ENCODE measurements around the gene SNAP47.

SNAP47 gene

GRCh38 chr1:227777646-227778045 lies 42.4 kb downstream of the SNAP47 start:
- H3K27me3 Mint-ChIP-seq, result no peaks in the 10 kb centered on the region
- DNase-seq (ENCODE audit: low spot score in 2 of 2) (no peak), ATAC-seq (replicated peaks; ENCODE audit: extremely low read depth, poor library complexity, severe bottlenecking) (no peak)
- H3K4me3 Mint-ChIP-seq, result no peak overlapping the region
- no peaks in the 10 kb centered on the region for H3K9me3 Mint-ChIP-seq
- H3K4me1 Mint-ChIP-seq, result peaks cover 26% of the 10 kb centered on the region
- peaks cover 7% of the 10 kb centered on the region for H3K36me3 Mint-ChIP-seq (ENCODE audit: insufficient read depth)
- H3K27ac Mint-ChIP-seq (ENCODE audit: low read depth), result no peak overlapping the region

DNA sequence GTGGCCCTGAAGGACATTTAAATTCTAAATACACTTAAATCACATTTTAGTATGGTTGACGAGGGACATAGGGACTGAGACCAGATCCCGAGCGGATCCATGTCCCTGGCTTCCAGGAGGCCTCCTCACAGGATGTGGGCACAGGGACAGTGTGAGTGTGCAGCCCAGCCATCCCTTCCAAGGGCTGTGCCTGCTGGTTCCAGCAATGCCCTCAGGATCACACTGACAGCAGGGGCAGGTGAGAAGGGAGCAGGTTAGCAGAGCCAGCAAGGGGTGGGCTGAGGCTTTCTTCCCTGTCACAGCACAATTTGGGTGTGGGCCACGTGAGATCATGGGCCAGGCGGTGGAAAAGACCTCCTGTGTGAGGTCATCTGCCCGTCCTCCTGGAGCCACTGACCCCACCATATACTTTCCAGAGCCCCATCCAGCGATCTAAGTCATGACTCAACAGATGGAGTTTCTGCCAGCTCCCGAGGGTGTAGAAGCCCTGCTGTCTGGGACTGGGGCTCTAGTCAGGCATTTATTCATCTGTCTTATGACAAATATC lies 43.2 kb downstream of the SNAP47 start:
- no peak for DNase-seq (ENCODE audit: low spot score in 2 of 2)
- Mint-ChIP-seq H3K27me3 (no peaks in the 10 kb centered on the region), H3K9me3 (no peaks in the 10 kb centered on the region), H3K4me1 (peaks cover 23% of the 10 kb centered on the region), H3K27ac (ENCODE audit: low read depth) (no peak overlapping the region), H3K4me3 (no peak overlapping the region), H3K36me3 (ENCODE audit: insufficient read depth) (peaks cover 8% of the 10 kb centered on the region)
- ATAC-seq (replicated peaks; ENCODE audit: extremely low read depth, poor library complexity, severe bottlenecking), result no peak

DNA sequence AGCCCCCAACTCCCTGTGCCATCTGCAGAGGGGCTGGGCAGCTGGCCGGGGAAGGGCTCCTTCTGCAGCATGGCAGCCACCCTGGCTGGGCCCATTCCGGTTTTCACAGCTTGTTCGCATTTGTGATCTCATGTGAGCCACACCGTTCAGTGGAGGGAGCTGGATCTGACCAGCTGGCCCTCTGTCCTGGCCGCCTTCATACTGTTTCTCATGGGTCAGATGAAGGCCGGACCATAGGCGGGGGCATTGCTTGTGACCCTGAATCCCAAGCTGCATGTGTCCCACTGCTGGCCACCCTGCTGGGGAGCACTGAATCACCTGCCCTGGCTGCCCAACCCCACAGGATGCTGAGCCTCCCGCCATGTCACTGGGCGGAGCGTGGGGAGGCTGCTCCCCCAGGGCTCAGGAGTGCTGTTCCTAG lies 43.8 kb downstream of the SNAP47 start:
- H3K4me1 Mint-ChIP-seq, result peaks cover 17% of the 10 kb centered on the region
- H3K4me3 Mint-ChIP-seq, result no peak overlapping the region
- ATAC-seq (replicated peaks; ENCODE audit: extremely low read depth, poor library complexity, severe bottlenecking), result no peak
- H3K9me3 Mint-ChIP-seq, result no peaks in the 10 kb centered on the region
- no peaks in the 10 kb centered on the region for H3K27me3 Mint-ChIP-seq
- H3K27ac Mint-ChIP-seq (ENCODE audit: low read depth), result no peak overlapping the region
- peaks cover 8% of the 10 kb centered on the region for H3K36me3 Mint-ChIP-seq (ENCODE audit: insufficient read depth)
- no peak for DNase-seq (ENCODE audit: low spot score in 2 of 2)

GRCh38 chr1:227779685-227780084 lies 44.5 kb downstream of the SNAP47 start:
- no peak for DNase-seq (ENCODE audit: low spot score in 2 of 2)
- Mint-ChIP-seq H3K4me3 (no peak overlapping the region), H3K27ac (ENCODE audit: low read depth) (no peak overlapping the region), H3K27me3 (no peaks in the 10 kb centered on the region), H3K4me1 (peaks cover 11% of the 10 kb centered on the region), H3K36me3 (ENCODE audit: insufficient read depth) (peaks cover 6% of the 10 kb centered on the region), H3K9me3 (no peaks in the 10 kb centered on the region)
- ATAC-seq (replicated peaks; ENCODE audit: extremely low read depth, poor library complexity, severe bottlenecking), result no peak

DNA sequence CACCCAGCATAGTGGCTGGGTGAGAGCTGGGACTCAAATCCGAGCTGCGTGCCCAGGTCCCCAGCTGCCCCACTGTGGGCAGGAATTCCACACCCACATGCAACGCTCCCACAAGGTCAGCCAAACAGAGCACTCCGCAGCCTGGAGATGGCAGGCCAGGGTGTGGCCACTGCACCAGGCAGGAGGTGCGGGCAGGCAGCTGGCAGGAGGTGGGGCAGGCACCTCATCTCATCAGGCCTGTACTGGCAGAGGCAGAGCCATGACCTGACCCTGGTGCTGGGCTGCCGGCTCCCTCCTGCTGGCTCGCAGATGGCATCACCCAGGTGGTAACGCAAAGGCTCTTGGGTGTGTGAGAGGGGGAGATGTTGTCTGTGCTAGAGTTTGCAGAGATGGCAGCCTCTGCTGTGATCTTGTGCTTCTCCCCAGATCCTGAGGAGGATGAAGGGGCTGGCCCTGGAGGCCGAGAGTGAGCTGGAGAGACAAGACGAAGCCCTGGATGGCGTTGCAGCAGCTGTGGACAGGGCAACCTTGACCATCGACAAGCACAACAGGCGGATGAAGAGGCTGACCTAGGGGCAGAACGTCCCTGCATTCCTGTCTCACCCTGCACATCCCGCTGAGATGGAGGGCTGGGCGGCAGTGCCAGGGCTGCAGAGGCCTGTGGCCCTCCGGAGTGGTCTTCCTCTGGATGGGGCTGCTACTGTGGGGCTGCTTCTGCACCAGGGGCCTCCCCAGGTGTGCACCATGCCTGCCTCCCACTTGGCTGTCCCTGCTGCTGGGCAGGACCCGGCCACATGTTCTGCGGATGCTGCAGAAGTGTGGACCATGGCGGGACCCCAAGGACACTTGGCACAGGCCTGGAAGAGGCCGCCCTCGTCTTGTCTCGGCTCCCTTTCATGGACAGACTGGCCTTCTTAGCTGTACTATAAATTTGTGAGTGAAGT lies 45.1 kb downstream of the SNAP47 start:
- Mint-ChIP-seq H3K9me3 (no peaks in the 10 kb centered on the region), H3K27ac (ENCODE audit: low read depth) (no peak overlapping the region), H3K27me3 (no peaks in the 10 kb centered on the region), H3K4me3 (no peak overlapping the region), H3K36me3 (ENCODE audit: insufficient read depth) (peaks cover 6% of the 10 kb centered on the region), H3K4me1 (peaks cover 6% of the 10 kb centered on the region)
- no peak for ATAC-seq (replicated peaks; ENCODE audit: extremely low read depth, poor library complexity, severe bottlenecking)
- DNase-seq (ENCODE audit: low spot score in 2 of 2), result no peak

- no peak for ATAC-seq (replicated peaks; ENCODE audit: extremely low read depth, poor library complexity, severe bottlenecking)
- H3K27me3 Mint-ChIP-seq, result no peaks in the 10 kb centered on the region
- H3K36me3 Mint-ChIP-seq (ENCODE audit: insufficient read depth), result peaks cover 4% of the 10 kb centered on the region
- peaks cover 3% of the 10 kb centered on the region for H3K4me1 Mint-ChIP-seq
- H3K27ac Mint-ChIP-seq (ENCODE audit: low read depth), result no peak overlapping the region
- H3K4me3 Mint-ChIP-seq, result no peak overlapping the region
- no peaks in the 10 kb centered on the region for H3K9me3 Mint-ChIP-seq
- DNase-seq (ENCODE audit: low spot score in 2 of 2), result no peak
Measured at GRCh38 chr1:227781314-227781930, 46.2 kb downstream of the SNAP47 start.

DNA sequence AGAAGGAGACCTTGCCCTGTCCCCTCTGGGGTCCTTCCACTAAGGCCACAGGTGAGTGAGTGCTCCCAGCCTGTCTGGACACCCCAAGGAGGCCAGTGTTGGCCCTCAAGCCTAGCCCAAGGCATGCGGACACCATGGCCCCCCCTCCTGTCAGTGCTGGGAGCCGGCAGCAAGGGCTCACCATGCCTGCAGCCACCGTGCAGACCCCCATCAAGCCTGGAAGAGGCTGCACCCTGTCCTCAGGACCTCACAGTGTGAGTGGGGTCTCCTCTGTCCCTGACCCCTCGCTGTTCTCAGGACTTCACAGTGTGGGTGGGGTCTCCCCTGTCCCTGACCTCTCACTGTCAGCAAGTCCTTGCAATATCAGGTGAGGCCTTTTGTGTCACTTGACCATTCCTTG lies 47.0 kb downstream of the SNAP47 start:
- Mint-ChIP-seq H3K4me1 (peaks cover 5% of the 10 kb centered on the region), H3K27me3 (no peaks in the 10 kb centered on the region), H3K4me3 (no peak overlapping the region), H3K36me3 (ENCODE audit: insufficient read depth) (peaks cover 4% of the 10 kb centered on the region), H3K27ac (ENCODE audit: low read depth) (no peak overlapping the region), H3K9me3 (no peaks in the 10 kb centered on the region)
- ATAC-seq (replicated peaks; ENCODE audit: extremely low read depth, poor library complexity, severe bottlenecking) (no peak), DNase-seq (ENCODE audit: low spot score in 2 of 2) (no peak)

DNA sequence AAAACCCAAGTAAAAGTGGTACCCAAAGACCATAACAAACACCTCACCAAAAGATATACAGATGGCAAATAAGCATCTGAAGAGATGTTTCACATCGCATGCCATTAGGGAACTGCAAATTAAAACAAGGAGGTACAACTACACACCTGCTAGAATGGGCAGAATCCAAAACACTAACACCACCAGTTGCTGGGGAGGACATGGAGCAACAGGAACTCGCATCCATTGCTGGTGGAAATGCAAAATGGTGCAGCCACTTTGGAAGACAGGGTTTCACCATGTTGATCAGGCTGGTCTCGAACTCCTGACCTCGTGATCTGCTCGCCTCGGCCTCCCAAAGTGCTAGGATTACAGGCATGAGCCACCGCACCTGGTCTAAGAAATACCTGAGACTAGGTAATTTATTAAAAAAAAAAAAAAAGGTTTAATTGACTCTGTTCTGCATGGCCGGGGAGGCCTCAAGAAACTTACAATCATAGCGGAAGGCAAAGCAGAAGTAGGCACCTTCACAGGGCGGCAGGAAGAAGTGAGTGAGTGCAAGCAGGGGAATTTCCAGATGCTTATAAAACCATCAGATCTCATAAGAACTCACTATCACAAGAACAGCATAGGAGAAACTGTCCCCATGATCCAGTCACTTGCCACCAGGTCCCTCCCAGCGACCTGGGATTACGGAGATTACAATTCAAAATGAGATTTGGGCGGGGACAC lies 50.0 kb downstream of the SNAP47 start:
- Mint-ChIP-seq H3K4me1 (peaks cover 13% of the 10 kb centered on the region), H3K36me3 (ENCODE audit: insufficient read depth) (peaks cover 8% of the 10 kb centered on the region), H3K27me3 (no peaks in the 10 kb centered on the region), H3K4me3 (no peak overlapping the region), H3K9me3 (no peaks in the 10 kb centered on the region), H3K27ac (ENCODE audit: low read depth) (no peak overlapping the region)
- ATAC-seq (replicated peaks; ENCODE audit: extremely low read depth, poor library complexity, severe bottlenecking) (no peak), DNase-seq (ENCODE audit: low spot score in 2 of 2) (no peak)

GRCh38 chr1:227785805-227786671 lies 50.8 kb downstream of the SNAP47 start:
- peak overlapping the region; percentile 77 for H3K4me3 Mint-ChIP-seq

GRCh38 chr1:227786673-227787512 lies 51.7 kb downstream of the SNAP47 start:
- Mint-ChIP-seq H3K4me3 (peak overlapping the region; percentile 77), H3K27me3 (no peaks in the 10 kb centered on the region), H3K27ac (ENCODE audit: low read depth) (no peak overlapping the region), H3K36me3 (ENCODE audit: insufficient read depth) (peaks cover 6% of the 10 kb centered on the region), H3K4me1 (peaks cover 13% of the 10 kb centered on the region), H3K9me3 (no peaks in the 10 kb centered on the region)
- DNase-seq (ENCODE audit: low spot score in 2 of 2) (no peak), ATAC-seq (replicated peaks; ENCODE audit: extremely low read depth, poor library complexity, severe bottlenecking) (no peak)

More at GRCh38 chr1:227785805-227786671, 50.8 kb downstream of the SNAP47 start:
- H3K27ac Mint-ChIP-seq (ENCODE audit: low read depth), result no peak overlapping the region
- no peaks in the 10 kb centered on the region for H3K9me3 Mint-ChIP-seq
- peaks cover 8% of the 10 kb centered on the region for H3K36me3 Mint-ChIP-seq (ENCODE audit: insufficient read depth)
- peaks cover 13% of the 10 kb centered on the region for H3K4me1 Mint-ChIP-seq
- ATAC-seq (replicated peaks; ENCODE audit: extremely low read depth, poor library complexity, severe bottlenecking) (no peak), DNase-seq (ENCODE audit: low spot score in 2 of 2) (no peak)
- no peaks in the 10 kb centered on the region for H3K27me3 Mint-ChIP-seq

DNA sequence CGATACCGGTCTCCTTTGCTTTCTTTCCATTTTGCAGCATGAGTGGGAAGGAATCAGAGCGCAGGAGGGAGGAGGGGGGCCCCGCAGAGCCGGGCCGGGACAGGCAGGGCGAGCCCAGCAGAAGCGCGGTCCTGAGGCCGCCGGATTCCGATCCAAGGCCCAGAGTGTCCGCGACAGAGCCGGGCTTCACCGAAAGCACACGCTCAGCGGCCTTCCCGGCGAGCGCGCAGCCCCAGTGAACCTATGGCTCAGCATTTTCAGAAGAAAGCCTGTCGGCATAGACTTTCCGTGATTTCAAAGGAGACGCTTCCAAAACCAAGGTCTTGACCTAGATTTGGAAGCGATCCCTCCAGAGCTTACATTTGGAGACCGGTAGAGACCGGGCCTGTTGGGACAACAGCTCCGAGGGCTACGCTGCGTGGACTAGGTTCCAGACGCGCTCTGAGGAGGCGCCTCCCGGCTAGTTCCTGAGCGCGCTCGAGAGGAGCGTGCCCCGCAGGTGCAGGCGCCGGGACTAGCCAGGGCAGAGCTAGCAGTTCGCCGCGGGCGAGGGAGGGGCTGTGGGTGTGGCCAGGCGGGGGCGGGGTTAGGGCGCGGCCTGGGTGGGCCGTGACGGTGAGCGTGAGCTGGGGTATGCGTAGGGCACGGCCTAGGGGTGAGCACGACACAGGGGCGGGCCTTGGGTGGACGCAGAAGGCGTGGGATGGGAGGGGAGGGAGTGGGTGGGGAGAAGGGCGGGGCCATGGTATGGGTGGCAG lies 52.5 kb downstream of the SNAP47 start:
- peaks cover 5% of the 10 kb centered on the region for H3K36me3 Mint-ChIP-seq (ENCODE audit: insufficient read depth)
- no peaks in the 10 kb centered on the region for H3K9me3 Mint-ChIP-seq
- ATAC-seq (replicated peaks; ENCODE audit: extremely low read depth, poor library complexity, severe bottlenecking) (peak; percentile 96), DNase-seq (ENCODE audit: low spot score in 2 of 2) (peak; percentile 75 to 82)
- H3K27ac Mint-ChIP-seq (ENCODE audit: low read depth), result peak overlapping the region; percentile 62
- peak overlapping the region; percentile 77 for H3K4me3 Mint-ChIP-seq
- peaks cover 13% of the 10 kb centered on the region for H3K4me1 Mint-ChIP-seq
- H3K27me3 Mint-ChIP-seq, result no peaks in the 10 kb centered on the region

Data from central memory CD8-positive, alpha-beta T cell (primary cell).